GM19238 (cell line): ENCODE results near the gene CYSLTR1.
"Not testable (repeated sequence)": the region's sequence is repeated elsewhere in the genome, so short reads cannot be mapped to it uniquely, and the experiment has no call there.

Source experiments
- DNase-seq: peaks from one replicate; pipeline ENCODE4 v3.0.0; 2011; ENCODE audit warnings: low spot score; ENCODE audit not compliant: insufficient read length

The CYSLTR1 gene, protein sequence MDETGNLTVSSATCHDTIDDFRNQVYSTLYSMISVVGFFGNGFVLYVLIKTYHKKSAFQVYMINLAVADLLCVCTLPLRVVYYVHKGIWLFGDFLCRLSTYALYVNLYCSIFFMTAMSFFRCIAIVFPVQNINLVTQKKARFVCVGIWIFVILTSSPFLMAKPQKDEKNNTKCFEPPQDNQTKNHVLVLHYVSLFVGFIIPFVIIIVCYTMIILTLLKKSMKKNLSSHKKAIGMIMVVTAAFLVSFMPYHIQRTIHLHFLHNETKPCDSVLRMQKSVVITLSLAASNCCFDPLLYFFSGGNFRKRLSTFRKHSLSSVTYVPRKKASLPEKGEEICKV

DNA sequence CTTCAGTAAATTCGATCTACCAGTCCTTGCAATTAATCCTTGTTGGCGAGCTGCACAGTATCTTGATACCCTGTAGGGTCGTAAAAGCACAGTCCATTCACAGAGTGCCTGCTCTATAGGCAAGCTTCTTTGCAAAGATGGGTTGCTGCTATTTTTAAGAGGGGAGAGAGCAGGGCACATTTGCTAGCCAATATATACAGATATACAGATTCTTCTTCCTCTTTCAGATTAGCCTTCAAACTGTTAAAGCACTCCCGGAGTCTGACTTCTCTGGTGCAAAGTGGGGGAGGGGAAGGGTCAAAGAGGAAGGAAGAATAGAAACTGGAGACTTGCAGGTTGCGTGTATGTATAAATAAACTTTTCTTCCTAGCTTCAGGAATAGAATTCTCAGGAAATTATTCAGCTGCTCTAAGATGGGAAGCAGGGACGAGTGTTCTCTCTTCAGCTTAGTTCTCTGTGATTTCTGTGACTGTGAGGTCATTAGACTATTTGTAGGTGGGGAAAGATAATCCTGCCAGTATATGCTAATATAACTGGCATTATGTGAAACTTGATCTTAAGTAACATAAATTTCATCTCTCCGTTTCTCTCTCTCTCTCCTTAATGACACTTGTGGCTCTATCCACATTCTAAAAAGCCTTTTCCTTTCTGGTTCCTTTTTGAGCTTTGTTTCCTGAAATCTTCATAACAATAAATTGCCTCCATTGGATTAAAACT, at the start of gene CYSLTR1:
Gene CYSLTR1 (minus strand): TSS at position 242 of the 717 bp plus-strand sequence. CDS start 53,865 bp downstream, outside the sequence.
- DNase-seq: no peak

DNA sequence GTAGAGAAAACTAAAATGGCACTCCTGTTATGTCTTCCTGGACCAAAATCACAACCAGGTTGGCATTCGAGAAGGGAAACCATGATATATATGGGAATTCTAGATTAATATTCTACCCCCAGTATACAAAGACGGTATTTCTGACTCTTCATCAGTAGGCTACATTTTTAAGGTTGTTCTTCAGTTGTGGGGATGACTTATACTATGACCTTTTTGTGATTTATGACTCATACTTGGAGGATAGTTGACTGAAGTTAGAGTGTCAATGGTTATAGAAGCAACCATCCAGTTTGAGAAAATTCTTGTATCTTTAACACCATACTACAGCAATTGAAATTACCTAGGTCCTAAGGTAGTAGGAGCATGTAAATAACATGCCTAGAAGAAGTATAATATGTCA, 49.8 kb upstream of the CYSLTR1 start:
- no peak for DNase-seq

DNA sequence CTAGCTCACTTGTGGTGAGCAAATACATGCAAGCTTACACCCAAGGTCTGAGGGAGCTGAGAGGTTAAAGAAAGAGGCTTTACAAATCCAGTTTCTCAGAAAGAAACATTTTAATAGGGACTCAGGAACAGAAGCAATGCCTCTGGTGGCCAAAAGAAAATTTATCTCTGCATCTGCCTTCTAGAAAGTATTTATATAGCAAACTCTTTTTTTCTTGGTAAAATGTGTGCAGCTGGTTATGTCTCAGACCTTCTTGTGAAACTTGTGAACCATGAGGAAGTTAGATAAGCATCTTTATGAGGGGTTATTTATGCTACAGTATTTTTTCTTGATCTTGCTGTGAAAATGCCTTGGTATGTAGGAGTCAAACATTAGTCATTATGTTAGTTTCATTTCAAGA, 48.5 kb upstream of the CYSLTR1 start:
- no peak for DNase-seq

DNA sequence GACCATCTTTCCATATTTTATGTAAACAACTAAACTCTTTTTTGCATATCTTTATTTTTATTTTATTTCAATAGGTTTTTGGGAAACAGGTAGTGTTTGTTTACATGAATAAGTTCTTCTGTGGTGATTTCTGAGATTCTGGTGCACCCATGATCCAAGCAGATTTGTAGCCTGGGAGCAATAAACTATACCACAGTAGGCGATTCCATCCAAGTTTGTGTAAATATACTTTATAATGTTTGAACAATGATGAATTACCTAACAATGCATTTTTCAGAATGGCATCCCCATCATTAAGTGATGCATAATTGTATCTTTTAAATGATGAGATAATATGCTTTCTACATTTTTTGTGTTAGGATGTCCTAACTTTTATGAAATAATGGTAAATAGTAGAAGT, 39.2 kb upstream of the CYSLTR1 start:
- DNase-seq: no peak

DNA sequence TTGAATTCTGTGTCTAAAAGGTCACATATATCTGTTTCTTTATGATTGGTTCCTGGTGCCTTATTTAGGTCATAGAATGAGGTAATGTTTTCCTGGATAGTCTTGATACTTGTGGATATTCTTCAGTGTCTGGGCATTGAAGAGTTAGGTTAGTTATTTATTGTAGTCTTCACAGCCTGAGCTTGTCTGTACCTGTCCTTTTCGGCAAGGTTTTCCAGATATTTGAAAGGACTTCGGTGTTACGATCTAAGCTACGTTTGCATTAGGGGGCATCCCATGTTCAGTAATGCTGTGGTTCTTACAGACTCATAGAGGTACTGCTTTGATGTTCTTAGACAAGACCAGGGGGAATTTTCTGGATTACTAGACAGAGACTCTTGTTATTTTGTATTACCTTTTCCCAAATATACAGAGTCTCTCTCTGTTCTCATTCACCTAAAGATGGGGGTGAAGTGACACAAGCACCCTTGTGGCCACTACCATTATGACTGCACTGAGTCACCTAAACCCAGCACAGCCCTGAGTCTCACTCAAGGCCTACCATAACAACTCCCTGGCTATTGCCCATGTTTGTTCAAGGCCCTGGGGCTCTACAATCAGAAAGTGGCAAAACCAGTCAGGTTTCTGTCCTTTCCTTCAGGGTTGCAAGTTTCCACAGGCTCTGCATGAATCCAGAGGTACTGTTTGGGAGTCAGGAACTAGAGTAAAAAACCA, 30.1 kb upstream of the CYSLTR1 start:
- no peak for DNase-seq

DNA sequence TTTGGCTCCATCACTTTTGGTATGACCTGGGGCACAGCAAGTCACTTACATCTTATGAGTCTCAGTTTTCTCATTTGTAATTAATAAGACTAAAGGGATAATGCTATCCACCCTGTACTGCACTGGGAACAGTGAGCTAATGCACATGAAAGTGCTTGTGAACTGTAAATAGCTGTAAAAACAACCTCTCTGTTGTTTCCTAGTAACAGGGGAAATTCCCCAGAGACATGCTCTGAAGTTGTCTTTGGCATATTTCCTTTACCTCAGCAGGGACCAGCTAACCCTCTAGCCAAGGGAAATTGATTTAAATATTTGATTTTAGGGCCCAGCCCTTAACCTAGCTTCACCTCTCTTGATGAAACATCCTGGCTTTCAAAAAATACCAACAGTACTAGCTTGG, 6.1 kb upstream of the CYSLTR1 start:
- no peak for DNase-seq

DNA sequence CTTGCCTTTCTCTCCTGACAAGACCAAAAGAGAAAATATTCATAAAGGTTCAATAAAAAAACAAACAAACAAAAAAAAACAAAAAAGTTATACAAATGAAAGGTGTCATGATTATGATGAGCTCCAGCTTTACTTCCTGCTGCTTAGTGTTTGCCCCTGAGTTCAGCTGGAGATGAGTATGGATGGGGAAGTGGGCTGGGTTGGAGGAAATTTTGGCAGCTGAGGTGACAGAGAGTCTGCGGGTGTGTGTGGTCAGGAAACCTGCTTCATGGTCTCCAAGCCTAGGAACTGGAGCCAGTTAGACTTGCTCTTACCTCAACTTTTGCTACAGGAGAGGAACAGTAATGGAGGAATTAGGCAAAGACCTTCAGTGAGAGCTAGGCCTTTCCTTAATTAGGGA, 4.3 kb upstream of the CYSLTR1 start:
- DNase-seq: no peak

DNA sequence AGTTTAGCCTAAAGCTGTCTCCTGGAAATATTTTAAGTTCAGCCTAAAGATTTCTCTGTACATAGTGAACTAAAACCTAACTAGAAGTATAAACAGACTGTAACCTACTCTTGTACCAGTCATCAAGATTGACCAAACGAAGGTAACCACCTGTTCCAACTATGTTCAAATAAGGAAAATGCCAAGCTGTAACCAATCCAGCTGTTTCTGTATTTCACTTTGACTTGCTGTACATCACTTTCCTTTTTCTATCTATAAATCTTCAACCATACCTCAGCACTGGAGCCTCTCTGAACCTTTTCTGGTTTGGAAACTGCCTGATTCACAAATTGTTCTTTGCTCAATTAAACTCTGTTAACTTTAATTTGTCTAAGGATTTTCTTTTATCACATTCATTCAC, 3.1 kb upstream of the CYSLTR1 start:
- DNase-seq: no peak

DNA sequence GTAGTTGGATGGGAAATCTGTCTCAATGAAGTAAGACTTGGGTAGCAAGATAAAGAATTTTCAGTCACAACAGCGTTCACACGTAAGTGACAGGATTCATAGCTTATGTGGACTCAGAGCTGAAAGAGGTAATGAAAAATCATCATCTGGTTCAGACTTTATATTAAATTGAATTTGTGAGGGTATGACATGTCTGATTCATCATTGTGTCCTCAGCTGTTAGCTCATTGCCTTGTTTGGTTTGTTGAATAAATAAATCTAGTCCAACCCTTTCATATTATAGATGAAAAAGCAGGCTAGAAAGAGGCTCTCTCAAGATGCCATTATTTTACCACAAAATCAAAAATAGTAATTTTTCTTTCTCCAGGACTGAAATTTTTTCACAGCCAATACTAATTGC, 2.7 kb upstream of the CYSLTR1 start:
- DNase-seq: no peak

DNA sequence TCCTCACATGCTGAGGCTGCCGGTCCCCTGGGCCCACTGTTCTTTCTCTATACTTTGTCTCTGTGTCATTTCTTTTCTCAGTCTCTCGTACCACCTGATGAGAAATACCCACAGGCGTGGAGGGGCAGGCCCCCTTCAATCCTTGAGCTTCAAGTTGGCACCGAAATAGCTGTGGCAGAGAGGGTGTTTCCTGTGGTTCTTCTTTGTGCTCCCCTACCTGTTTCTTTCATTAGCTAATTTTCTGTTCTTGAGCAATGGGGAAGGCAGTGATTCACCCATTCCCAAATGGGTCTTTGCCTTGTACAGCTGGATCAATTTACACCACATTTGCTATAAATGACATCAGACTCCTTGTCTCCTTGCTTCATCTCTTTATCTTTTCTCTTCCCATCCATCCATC, 2.1 kb upstream of the CYSLTR1 start:
- no peak for DNase-seq

DNA sequence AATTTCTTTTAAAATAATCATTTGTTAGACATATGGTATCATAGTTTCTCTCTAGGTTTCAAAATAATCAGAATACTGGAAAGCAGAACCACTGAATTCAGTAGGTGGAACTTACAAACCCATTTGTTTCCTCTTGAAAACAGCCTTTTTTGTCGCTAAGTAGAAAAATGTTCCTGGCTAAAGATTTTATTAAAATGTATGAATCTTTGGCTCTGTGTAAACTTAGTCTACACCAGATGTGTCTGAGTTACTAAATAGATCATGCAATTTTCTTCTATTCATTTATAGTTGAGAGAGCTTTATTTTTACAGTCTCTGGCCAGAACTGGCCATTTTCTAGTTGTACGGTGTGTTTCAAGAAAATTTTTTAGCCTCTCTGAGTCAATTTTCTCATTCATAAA, 1.0 kb downstream of the CYSLTR1 start:
- no peak for DNase-seq

DNA sequence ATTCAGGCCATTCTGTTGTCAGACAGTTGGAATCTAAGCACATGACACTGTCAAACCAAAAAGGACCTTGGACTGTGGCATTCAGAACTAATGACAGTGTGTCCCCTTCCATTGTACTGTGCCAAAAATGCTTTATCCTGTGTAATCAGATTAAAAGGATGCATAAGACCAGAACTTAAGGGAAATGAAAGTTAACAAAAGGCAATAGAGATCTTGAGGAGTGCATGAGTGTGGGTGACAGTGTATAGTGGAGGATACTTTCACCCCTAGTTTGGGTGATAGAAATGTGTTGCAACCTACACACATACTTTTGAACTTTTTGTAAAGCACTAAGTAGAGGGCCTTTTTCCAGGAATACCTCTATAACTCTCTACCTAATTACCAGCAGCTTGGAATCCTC, 4.5 kb downstream of the CYSLTR1 start:
- DNase-seq: no peak

DNA sequence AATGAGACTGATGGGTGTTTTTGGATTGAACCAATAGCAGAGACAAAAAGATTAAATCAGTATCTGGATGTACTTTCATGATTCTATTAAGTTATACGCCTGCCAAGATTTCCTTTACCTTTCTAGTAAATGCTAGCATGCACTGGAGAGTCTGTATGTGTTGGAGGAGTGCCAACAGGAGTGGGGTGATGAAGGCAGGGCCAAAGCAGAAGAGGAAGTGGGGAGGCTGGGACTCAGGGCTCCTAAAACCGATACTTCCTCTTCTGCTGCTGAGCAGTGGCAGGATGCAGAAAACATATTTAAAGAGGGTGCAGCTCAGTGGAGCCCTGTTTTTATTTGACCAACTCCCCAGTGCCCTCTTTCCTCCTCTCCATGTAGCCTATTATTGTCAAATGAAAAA, 5.6 kb downstream of the CYSLTR1 start:
- no peak for DNase-seq

DNA sequence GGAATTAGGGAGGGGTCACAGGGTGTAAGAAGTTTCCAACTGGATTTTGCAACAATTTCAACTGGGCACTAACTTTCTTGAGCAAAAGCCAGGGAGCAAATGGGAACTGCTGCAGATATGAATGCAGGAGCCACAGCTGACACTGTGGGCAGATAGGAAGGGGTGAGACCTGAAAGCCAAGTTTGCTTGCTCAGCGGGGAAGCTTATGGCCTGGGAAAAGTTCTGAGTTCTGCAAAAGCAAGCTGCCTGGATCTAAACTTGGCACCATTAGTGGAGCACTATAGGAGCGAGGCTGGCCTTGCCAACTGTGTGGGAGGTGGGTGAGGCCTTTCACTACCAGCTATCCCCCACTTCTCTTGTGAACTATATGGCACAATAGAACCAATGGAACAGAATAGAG, 11.1 kb downstream of the CYSLTR1 start:
- no peak for DNase-seq

DNA sequence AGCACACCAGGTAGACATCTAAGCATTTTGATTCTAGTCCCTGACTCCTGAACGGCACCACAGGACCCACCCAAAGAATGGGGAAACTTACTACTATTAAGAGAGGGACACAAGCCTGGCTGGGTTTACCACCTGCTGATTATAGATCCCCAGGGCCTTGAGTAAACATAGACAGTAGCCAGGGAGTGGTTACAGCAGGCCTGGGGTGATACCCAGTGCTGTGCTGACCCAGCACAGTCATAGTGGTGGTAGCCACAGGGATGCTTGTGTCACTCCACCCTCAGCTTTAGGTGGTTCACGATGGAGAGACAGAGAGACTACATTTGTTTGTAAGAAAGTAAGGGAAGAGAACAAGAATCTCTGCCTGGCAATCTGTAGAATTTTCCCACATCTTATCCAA, 11.7 kb downstream of the CYSLTR1 start:
- DNase-seq: no peak

DNA sequence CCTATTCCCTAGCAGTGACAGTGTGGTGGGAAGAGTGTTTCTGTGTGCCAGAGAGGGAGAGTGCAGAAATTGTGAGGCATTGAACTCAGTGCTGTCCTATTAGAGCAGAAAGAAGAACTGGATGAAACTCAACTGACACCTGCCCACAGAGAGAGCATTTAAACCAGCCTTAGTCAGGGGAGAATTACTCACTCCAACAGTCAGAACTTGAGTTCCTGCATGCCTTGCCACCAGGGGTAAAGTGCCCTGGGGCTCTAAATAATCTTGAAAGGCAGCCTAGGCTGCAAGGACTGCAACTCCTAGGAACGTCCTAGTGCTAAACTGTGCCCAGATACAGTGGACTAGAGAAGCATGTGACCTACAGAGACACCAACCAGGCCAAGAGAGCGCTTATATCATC, 12.8 kb downstream of the CYSLTR1 start:
- DNase-seq: no peak

DNA sequence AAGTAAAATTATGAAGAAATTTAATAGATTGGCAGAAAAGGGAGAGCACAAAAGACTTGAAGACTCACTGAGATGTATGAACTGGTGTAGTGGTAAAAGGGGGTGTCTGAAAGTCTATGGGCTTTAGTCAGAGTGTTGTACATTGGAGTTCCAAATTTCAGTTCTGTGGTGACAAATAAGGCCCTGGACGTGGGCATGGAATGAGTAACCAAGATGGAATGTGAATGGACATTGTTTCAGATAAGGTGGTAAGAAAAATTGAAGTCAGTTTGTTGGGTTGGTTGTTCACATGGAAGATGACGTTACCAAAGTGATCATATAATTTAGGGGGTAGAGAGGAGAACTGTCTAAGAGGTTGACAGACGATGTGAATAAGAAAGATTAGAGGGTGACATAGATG, 13.9 kb downstream of the CYSLTR1 start:
- no peak for DNase-seq

DNA sequence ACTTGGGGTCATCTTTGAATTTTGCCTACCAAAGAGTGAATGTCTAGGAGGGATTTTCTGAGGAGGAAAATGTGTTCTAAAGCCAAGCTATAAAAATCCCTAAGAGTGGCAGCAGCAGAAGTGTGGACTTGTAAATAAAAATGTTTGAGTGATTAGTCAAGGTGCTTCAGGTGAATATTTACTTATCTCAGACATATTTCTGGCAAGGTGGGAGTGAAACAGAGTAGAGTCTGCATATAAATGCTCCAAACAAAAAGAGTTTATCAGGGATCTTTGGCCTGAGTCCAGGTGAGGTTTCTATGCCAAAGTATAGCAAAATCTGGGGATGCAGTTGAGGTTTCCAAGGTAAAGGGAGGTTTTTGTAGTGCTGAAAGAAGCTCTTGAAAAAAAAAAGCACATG, 19.7 kb downstream of the CYSLTR1 start:
- DNase-seq: no peak

DNA sequence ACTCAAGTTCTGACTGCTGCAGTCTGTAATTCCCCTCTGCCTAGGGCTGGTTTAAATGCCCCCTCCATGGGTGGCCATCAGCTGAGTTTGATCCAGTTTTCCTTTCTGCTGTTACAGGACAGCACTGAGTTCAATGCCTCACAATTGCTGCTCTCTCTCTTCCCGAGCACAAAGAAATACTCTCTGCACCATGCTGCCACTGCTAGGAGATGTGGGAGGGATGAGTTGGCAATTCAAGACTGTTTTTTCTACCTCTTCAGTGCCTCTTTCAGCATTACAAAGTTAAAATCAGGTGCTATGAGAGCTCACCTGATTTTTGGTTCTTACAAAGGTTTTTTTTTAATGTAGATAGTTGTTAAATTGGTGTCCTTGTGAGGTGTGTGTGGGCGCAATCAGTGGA, 24.3 kb downstream of the CYSLTR1 start:
- no peak for DNase-seq

DNA sequence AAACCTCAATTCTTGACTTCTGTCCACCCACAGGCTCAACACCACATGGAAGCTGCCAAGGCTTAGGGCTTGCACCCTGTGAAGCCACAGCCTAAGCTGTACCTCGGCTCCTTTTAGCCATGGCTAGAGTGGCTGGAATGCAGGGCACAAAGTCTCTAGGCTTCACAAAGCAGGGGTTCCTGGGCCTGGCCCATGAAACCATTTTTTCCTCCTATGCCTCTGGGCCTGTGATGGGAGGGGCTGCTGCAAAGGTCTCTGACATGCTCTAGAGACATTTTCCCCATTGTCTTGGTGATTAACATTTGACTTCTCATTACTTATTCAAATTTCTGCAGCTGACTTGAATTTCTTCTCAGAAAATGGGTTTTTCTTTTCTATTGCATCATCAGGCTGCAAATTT, 26.5 kb downstream of the CYSLTR1 start:
- not testable (repeated sequence) for DNase-seq

DNA sequence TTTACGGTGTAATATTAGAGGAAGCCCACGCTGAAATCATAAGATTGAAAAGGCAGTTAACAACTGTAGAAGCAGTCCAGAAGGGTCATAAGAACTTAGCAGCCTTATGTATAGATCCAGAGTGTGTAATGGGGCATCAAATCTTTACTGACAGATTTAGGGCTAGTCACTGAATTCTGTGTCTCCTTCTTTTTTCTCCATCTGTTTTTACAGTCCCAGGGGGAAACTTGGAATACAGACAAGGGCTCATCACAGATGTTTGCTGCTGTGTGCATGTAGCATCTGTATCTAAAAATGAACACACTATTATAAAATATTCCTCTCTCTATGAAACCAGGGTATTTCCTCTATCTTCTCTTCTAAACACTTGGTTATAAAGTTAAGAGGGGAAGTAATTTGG, 43.9 kb downstream of the CYSLTR1 start:
- DNase-seq: no peak

DNA sequence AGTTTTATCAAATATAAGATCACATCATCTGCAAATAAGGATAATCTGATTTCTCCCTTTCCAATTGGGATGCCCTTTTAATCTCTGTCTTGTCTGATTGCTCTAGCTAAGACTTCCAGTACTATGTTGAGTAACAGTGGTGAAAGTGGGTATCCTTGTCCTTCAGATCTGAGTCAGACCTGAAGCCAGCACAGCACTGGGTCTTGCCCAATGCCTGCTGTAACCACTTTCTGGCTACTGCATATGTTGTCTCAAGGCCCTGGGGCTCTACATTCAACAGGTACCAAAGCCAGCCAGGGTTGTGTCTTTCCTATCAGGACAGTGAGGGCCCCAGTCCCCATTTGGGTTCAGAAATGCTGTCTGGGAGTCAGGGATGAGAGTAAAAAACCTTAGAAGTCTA, 90.3 kb downstream of the CYSLTR1 start:
- DNase-seq: no peak
